Astrocyte (in vitro differentiated cells and primary cell): ENCODE data around the gene YAF2. TPM values are rescaled to one million over a fixed set of nuclear protein-coding genes. Genes with fewer than 3 reads are reported as not detected.

Experiments used
- DNase-seq: peaks from one replicate; pipeline ENCODE4 v3.0.0-alpha.2; 2010; ENCODE audit warnings: low read depth
- FAIRE-seq: peaks from 2 replicates; lab custom pipeline; 2011; peaks lifted over from hg19 to GRCh38; lab: Jason Lieb, UNC
- H2AFZ ChIP-seq: 2 replicates; pipeline ENCODE4 v1.6.0; 2012; ENCODE audit warnings: low read depth, low read length, inconsistent platforms
- H3K27ac ChIP-seq: 2 replicates; pipeline ENCODE4 v1.5.1; 2011; ENCODE audit warnings: low read depth, low read length, inconsistent platforms
- H3K27me3 ChIP-seq: 2 replicates; pipeline ENCODE4 v1.6.0; 2011; ENCODE audit warnings: low read length, inconsistent platforms; ENCODE audit not compliant: insufficient read depth
- H3K36me3 ChIP-seq: 2 replicates; pipeline ENCODE4 v1.5.1; 2011; ENCODE audit warnings: low read length, inconsistent platforms; ENCODE audit not compliant: insufficient read depth
- H3K4me1 ChIP-seq: 2 replicates; pipeline ENCODE4 v1.5.1; 2011; ENCODE audit warnings: low read length, inconsistent platforms; ENCODE audit not compliant: insufficient read depth
- H3K4me2 ChIP-seq: 2 replicates; pipeline ENCODE4 v1.6.0; 2012; ENCODE audit warnings: low read length, inconsistent platforms
- H3K4me3 ChIP-seq: 2 replicates; pipeline ENCODE4 v1.5.1; 2011; ENCODE audit warnings: low read depth, mild to moderate bottlenecking, low read length, inconsistent platforms; ENCODE audit not compliant: insufficient read depth
- H3K79me2 ChIP-seq: 2 replicates; pipeline ENCODE4 v1.6.0; 2012; ENCODE audit warnings: mild to moderate bottlenecking, low read length, inconsistent platforms; ENCODE audit not compliant: insufficient read depth
- H3K9ac ChIP-seq: 2 replicates; pipeline ENCODE4 v1.6.0; 2012; ENCODE audit warnings: mild to moderate bottlenecking, low read length, inconsistent platforms
- H3K9me3 ChIP-seq: 2 replicates; pipeline ENCODE4 v1.5.1; 2012; ENCODE audit warnings: low read depth, mild to moderate bottlenecking, low read length, inconsistent platforms; ENCODE audit not compliant: insufficient read depth
- H4K20me1 ChIP-seq: 2 replicates; pipeline ENCODE4 v1.6.0; 2012; ENCODE audit warnings: low read length, inconsistent platforms; ENCODE audit not compliant: insufficient read depth
- H3K27ac Mint-ChIP-seq: one replicate; pipeline ENCODE4 v1.8.0; 2021; ENCODE audit warnings: mild to moderate bottlenecking, mixed read lengths; ENCODE audit not compliant: unreplicated experiment
- H3K27me3 Mint-ChIP-seq: one replicate; pipeline ENCODE4 v1.8.0; 2021; ENCODE audit warnings: low read depth, mixed read lengths; ENCODE audit not compliant: unreplicated experiment
- H3K36me3 Mint-ChIP-seq: one replicate; pipeline ENCODE4 v1.8.0; 2021; ENCODE audit warnings: low read depth, mixed read lengths; ENCODE audit not compliant: unreplicated experiment
- H3K4me1 Mint-ChIP-seq: one replicate; pipeline ENCODE4 v1.8.0; 2021; ENCODE audit warnings: low read depth, mixed read lengths; ENCODE audit not compliant: unreplicated experiment
- H3K4me3 Mint-ChIP-seq: one replicate; pipeline ENCODE4 v1.8.0; 2021; ENCODE audit warnings: mild to moderate bottlenecking, moderate library complexity, mixed read lengths; ENCODE audit not compliant: unreplicated experiment
- H3K9me3 Mint-ChIP-seq: one replicate; pipeline ENCODE4 v1.8.0; 2021; ENCODE audit warnings: mild to moderate bottlenecking, mixed read lengths; ENCODE audit not compliant: unreplicated experiment
- EZH2 ChIP-seq: IDR thresholded peaks from 2 replicates; pipeline ENCODE4 v1.6.1; 2012; ENCODE audit warnings: mild to moderate bottlenecking, low read length, inconsistent platforms; ENCODE audit not compliant: insufficient read depth
- total RNA-seq: library from RNA; stranded (reverse); gene quantifications from 2 replicates; pipeline ENCODE4 v1.2.1, GENCODE V29; 2021
- TF ChIP-seq, protein P1 (sequence below): IDR thresholded peaks from 2 replicates; pipeline ENCODE4 v1.5.1; 2011; ENCODE audit warnings: low read depth, mild to moderate bottlenecking, inconsistent platforms, low read length, moderate library complexity; ENCODE audit not compliant: insufficient read depth

Gene YAF2
- total RNA-seq, 1 donor from 2014 or later, result 28.6 TPM

DNA sequence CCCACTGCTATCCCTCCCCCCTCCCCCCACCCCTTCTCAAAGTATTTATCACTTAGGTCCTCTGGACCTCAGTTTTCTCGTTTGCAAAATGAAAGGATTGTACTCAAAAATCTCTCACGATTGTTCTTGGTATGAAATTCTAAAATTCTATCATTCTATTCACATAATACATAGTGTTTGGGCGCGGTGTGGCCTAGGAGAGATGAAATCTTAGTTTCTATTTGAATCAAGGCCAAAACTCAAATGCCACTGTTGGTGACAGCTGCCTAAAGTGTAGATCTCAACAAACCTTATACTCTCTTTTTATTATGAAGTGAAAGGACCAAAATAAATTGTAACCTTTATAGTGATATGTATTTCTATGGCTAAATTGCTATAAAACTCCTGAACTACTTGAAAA, 23.7 kb upstream of the YAF2 start:
- Mint-ChIP-seq H3K27ac (no peak overlapping the region), H3K4me1 (no peaks in the 10 kb centered on the region), H3K9me3 (no peaks in the 10 kb centered on the region), H3K4me3 (no peak overlapping the region), H3K27me3 (no peaks in the 10 kb centered on the region), H3K36me3 (peaks cover 2% of the 10 kb centered on the region)
- no peaks in the 10 kb centered on the region for H3K27me3 ChIP-seq
- no peaks in the 10 kb centered on the region for H3K36me3 ChIP-seq
- DNase-seq, result no peak
- H3K4me3 ChIP-seq, result no peak overlapping the region
- no peak overlapping the region for H3K9ac ChIP-seq
- no peaks in the 10 kb centered on the region for H3K4me1 ChIP-seq
- TF ChIP-seq, protein P1, sequence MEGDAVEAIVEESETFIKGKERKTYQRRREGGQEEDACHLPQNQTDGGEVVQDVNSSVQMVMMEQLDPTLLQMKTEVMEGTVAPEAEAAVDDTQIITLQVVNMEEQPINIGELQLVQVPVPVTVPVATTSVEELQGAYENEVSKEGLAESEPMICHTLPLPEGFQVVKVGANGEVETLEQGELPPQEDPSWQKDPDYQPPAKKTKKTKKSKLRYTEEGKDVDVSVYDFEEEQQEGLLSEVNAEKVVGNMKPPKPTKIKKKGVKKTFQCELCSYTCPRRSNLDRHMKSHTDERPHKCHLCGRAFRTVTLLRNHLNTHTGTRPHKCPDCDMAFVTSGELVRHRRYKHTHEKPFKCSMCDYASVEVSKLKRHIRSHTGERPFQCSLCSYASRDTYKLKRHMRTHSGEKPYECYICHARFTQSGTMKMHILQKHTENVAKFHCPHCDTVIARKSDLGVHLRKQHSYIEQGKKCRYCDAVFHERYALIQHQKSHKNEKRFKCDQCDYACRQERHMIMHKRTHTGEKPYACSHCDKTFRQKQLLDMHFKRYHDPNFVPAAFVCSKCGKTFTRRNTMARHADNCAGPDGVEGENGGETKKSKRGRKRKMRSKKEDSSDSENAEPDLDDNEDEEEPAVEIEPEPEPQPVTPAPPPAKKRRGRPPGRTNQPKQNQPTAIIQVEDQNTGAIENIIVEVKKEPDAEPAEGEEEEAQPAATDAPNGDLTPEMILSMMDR, result no peak
- no peak for TF ChIP-seq EZH2
- no peaks in the 10 kb centered on the region for H3K79me2 ChIP-seq
- no peak overlapping the region for H2AFZ ChIP-seq
- no peaks in the 10 kb centered on the region for H4K20me1 ChIP-seq
- no peak overlapping the region for H3K27ac ChIP-seq
- no peaks in the 10 kb centered on the region for H3K9me3 ChIP-seq
- FAIRE-seq, result no peak
- no peak overlapping the region for H3K4me2 ChIP-seq

GRCh38 chr12:42260518-42260917, 22.5 kb upstream of the YAF2 start:
- Histone ChIP-seq H2AFZ (no peak overlapping the region), H3K27ac (no peak overlapping the region), H3K4me3 (no peak overlapping the region), H3K36me3 (no peaks in the 10 kb centered on the region), H3K9me3 (no peaks in the 10 kb centered on the region), H4K20me1 (no peaks in the 10 kb centered on the region), H3K79me2 (no peaks in the 10 kb centered on the region), H3K9ac (no peak overlapping the region), H3K4me1 (no peaks in the 10 kb centered on the region), H3K27me3 (no peaks in the 10 kb centered on the region), H3K4me2 (no peak overlapping the region)
- no peaks in the 10 kb centered on the region for H3K27me3 Mint-ChIP-seq
- H3K4me3 Mint-ChIP-seq, result no peak overlapping the region
- FAIRE-seq (no peak), DNase-seq (no peak)
- no peak overlapping the region for H3K27ac Mint-ChIP-seq
- no peak for TF ChIP-seq EZH2
- TF ChIP-seq, protein P1, result no peak
- H3K4me1 Mint-ChIP-seq, result no peaks in the 10 kb centered on the region
- no peaks in the 10 kb centered on the region for H3K9me3 Mint-ChIP-seq
- H3K36me3 Mint-ChIP-seq, result peaks cover 2% of the 10 kb centered on the region

DNA sequence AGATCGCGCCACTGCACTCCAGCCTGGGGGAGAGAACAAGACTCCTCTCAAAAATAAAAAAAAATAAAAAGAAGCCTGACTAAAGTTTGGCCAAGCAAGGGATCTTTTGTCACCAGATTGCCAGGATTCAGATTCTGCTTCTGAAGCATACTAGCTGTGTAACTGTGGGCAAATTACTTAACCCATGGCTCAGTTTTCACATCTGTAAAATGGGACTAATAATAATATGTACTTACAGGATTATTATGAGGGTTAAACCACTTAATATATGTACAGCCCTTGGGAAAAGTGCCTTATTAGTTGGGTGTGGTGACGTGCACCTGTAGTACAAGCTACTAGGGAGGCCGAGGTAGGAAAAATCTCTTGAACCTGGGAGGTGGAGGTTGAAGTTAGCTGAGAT, 21.7 kb upstream of the YAF2 start:
- Histone ChIP-seq H3K27ac (no peak overlapping the region), H3K9ac (no peak overlapping the region), H2AFZ (no peak overlapping the region), H4K20me1 (no peaks in the 10 kb centered on the region), H3K9me3 (no peaks in the 10 kb centered on the region), H3K79me2 (no peaks in the 10 kb centered on the region), H3K27me3 (no peaks in the 10 kb centered on the region), H3K4me3 (no peak overlapping the region), H3K36me3 (no peaks in the 10 kb centered on the region), H3K4me2 (no peak overlapping the region), H3K4me1 (no peaks in the 10 kb centered on the region)
- Mint-ChIP-seq H3K9me3 (no peaks in the 10 kb centered on the region), H3K4me1 (no peaks in the 10 kb centered on the region), H3K36me3 (peaks cover 2% of the 10 kb centered on the region), H3K27ac (no peak overlapping the region), H3K4me3 (no peak overlapping the region), H3K27me3 (no peaks in the 10 kb centered on the region)
- no peak for TF ChIP-seq EZH2
- TF ChIP-seq, protein P1, result no peak
- FAIRE-seq, result no peak
- no peak for DNase-seq
